HG03064 (cell line): Measurements from ENCODE around the gene ARAP1.

Source experiments
- ATAC-seq: cut with Tn5 transposase; IDR thresholded peaks from one replicate; pipeline ENCODE4 v1.9.1; 2021; ENCODE audit warnings: low read depth; ENCODE audit not compliant: unreplicated experiment

The ARAP1 gene

GRCh38 chr11:72764503-72764902, 12.3 kb upstream of the ARAP1 start:
- ATAC-seq, result no peak

DNA sequence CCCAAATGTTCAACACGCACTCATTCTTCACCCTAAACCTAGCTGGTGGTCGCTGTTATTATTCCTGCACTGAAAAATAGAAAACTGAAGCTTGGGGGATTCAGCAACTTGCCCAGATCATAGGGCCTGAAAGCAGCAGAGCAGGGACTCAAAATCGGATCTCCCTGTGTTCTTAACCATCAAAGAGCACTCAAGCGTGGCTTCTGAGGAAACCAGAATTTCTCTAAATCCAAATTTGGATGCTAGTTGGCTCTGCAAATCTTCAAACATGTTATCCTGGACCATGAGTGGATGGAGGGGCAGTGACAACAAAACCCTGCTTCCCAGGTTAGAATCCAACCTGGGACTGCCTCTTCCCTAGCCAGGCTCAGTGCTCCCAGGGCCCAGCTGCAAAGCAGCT, 11.6 kb upstream of the ARAP1 start:
- no peak for ATAC-seq

DNA sequence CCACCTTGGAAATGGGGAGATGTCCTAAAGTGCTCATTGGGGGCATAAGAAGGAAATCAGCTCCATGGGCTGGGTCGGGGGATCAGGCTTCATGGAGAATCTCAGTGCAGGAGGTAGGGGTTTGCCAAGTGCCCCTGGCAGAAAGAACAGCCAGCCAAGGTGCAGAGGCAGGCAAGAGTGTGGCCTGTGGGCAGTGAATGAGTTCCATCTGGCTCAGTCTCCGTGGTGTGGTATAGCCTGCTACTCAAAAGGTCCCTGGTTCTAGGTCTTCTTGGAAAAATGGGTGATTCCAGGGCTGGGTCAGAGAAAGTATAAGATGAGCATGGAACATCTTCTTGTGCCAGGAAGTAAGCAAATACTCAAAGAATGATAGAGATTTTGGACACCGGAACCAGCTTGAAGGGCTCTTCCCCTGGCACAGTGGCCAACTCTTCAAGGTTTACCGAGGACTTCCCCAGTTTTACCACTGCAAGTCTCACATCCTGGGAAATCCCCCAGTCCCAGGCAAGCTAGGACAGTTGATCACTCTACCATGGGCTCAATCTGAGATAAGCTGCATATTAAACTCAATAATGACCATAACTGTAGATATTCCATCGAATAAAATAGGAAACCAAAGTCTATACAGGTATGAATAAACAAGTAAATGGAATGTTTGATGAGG, 10.6 kb upstream of the ARAP1 start:
- ATAC-seq, result no peak

- no peak for ATAC-seq
Observed at GRCh38 chr11:72760539-72761405, 8.6 kb upstream of the ARAP1 start.

DNA sequence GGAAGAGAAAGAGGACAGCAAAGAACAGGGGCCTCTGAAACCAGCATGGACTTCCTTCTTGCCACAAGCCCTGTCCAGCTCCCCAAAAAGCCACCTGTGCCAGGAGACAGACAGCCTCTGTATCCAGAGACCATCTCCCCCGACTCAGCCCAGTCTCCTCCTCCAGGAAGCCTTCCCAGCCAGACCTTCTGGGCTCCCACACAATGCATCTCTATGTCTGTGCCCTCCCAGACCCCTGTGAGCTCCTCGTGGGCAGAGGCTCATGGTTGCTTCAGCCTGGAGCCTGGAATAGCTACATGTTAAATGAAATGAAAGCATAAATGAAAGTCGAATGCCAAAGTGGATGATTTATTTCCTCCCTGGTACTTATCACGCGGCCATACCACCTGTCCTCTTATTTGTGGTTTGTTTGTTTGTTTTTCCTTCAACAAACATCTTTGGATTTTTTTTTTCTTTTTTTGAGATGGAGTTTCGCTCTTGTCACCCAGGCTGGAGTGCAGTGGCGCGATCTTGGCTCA, 7.3 kb upstream of the ARAP1 start:
- no peak for ATAC-seq

- no peak for ATAC-seq
Observed at GRCh38 chr11:72758690-72759389, 6.6 kb upstream of the ARAP1 start.

DNA sequence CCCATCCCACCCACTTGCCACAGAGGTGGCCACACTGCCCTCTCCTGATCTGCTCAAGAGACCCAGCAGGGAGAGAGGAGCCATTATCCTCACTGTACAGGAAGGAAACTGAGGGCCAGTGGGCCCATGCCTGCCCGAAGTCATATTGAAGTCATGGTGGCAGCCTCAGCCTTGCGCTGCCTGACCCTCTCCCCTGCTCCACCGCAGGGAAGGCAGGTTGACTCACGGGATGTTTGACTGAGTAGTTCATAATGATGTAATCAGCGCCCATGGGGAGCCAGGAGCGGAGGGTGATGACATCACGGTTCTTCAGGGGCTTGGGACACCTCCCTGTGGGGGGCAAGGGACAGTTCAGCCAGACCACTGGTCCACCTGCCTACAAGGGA, 6.1 kb upstream of the ARAP1 start:
- no peak for ATAC-seq

GRCh38 chr11:72755713-72756285, 3.6 kb upstream of the ARAP1 start:
- no peak for ATAC-seq

DNA sequence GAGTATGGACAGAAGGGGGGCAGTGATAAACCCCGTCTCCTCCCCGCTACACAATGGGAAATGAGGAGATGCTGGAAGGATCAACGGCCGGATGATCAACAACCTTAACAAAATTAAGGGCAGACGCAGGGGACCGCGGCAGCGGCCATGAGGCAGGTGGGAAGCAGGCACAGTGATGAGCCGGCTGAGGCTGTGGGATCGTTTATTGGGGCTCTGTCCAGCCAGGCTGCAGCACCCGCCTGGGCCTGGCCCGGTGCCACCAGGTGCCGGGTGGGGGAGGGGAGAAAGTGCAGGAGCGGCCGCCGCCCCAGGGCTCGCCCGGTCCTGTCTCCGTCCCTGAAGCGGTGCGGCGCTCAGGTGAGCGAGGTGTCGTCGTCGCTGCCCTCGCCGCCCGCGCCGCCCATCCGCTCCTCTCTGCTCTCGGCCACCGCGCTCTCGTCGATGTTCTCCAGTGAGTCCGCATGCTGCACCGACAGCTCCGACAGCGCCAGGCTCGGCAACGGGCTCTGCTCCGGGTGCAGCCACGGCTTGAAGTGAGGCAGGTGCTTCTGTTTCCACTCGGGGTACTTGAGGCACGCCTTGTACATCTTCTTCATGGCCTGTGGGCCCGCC, 2.4 kb upstream of the ARAP1 start:
- ATAC-seq, result no peak

DNA sequence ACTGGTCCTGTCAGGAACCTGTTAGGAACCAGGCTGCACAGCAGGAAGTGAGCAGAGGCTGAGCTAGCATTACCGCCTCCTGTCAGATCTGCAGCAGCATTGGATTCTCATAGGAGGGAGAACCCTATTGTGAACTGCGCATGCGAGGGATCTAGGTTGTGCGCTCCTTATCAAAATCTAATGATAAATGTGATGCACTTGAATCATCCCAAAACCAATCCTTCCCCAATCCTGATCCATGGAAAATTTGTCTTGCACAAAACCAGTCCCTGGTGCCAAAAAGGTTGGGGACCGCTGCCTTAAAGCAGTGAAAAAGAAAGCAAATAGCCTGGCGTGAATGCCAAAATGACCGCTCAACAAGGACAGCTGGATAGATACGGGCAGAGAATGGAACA, 1.9 kb upstream of the ARAP1 start:
- ATAC-seq, result no peak

DNA sequence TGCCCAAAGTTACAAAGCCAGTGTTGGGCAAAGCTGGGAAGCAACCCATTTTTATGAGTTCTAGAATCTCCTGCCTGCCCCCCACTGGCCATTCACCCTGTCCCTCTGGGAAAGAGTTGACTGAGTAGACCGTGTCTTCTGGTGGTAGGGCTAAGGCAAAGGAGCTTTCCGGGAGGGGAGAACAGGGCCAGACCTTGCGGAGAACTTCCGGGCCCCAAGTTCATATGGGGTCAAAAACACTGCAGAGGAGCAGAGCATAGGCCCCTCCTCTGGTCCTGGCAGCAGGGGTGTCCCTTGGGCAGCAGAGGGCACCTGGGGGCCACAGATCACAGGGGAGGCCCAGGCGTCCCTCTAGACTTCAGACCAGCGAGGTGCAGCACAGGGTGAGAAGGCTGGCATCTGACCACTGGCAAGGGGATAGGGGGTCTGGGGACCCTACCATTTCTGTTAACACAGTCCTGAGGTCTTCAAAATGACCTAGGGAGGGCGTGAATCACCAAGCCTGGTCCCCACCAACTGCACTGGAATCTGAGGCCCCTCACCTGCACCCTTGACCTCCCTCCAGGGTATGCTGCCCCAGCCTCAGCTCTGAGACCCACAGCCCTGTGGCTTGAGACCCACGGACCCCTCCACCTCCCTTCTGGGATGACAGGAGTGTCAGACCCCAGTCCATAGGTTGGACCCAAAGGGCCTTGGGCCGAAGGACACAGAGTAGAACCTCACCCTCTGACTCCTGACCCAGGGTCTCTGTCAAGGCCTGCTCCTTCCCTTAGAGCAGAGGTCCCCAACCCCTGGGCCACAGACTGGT, 1.3 kb upstream of the ARAP1 start:
- no peak for ATAC-seq

GRCh38 chr11:72751116-72752087, 806 bp downstream of the ARAP1 start:
- no peak for ATAC-seq

GRCh38 chr11:72750556-72751115, 1.6 kb downstream of the ARAP1 start:
- ATAC-seq, result no peak

DNA sequence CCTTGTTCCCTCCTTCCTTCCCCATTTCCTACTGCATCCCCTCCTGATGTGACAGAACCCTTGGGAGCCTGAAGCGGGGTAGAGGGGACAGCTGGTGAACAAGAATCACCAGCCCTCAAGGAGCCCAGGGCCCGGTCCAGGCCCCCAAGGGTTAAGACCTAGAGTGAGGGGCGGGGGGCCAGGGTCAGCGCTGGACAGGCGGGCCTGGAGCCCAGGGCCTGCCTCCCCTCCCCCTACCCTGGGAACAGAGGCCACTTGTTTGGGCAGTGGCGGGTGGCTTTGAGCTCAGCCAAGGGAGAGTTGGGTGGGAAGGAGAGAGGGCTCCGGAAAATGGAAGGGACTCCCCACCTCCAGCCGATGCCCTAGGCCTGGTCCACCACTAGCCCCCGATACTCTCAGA, 2.1 kb downstream of the ARAP1 start:
- no peak for ATAC-seq

GRCh38 chr11:72747289-72747855, 4.8 kb downstream of the ARAP1 start:
- ATAC-seq, result no peak

DNA sequence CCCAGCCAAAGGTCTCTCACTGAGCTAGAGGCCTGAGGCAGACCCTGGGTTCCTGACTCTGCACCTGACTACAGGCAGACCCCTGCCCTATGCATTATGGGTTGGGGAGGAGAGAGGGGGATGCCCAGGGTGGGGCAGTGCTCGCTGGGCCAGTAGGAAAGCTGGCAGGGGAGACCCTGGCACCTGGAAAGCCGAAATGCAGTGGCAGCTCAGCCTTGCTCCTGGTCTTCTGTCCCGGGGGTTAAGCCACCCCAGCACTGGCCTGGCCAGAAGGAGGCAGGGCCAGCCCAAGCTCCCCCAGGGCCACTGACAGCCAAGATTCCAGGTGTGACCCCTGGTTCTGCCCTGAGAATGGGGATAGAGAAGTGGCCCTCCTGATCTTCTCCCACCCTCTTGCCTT, 5.4 kb downstream of the ARAP1 start:
- no peak for ATAC-seq

DNA sequence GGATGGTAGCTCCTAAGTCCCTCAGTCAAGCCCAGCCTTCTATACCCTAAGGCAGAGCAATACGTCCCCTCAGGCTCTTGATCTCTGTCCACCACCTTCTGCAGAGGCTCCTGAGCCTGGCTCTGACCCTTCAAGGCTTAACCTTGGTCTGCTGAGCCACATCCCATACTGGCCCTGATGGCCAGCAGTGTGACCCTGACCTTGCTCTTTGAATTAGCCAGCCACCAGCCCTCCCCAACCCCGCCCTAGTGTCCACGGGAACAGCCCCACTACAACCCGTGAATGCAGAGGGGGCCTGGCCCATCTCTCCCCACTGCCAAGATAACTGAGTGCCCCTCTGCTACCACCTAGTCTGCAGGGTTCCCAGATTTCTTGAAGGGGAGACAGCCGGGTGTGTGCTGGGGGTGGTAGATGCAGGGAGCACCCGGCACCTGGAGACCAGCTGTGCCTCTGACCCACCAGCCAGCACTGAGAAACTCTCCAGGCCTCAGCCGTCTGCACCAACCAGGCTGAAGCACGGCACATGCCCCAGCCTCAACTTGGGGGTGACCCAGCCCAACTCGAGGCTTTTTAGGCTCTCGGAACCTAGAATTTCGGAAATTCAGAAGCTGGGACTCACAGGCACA, 6.2 kb downstream of the ARAP1 start:
- ATAC-seq, result no peak

GRCh38 chr11:72745511-72745910, 6.7 kb downstream of the ARAP1 start:
- ATAC-seq, result no peak
